ENCODE measurements around the gene DUXA. TPM values are rescaled to one million over a fixed set of nuclear protein-coding genes. Genes with fewer than 3 reads are reported as not detected.
"Not testable (repeated sequence)": the region's sequence is repeated elsewhere in the genome, so short reads cannot be mapped to it uniquely, and the experiment has no call there.

The DUXA gene
- total RNA-seq = not detected in 2 replicates

DNA sequence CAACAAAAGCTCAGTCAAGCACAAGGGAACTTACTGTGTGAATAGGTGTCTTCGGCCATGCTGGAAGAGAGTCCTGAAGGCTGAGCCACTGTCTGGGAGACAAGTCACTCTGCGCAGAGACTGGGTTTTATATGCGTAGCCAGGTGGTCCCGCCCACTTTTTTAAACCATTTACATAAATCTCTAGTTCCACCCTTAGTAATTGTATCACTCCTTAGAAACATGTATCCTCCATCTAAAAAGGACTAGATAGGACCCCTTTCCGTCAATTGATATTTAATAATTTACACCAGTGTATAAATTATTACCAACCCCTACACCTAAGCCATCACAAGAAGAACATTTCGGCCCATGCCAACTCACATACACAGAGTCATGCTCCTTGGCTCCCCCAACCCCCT, at the start of gene DUXA:
Gene DUXA, minus strand, starts transcription at position 101 of the 400 bp plus-strand sequence. Its CDS starts 42 bp downstream, at position 59.
- DNase-seq (ENCODE audit: low read depth in 2 of 2) = no peak

DNA sequence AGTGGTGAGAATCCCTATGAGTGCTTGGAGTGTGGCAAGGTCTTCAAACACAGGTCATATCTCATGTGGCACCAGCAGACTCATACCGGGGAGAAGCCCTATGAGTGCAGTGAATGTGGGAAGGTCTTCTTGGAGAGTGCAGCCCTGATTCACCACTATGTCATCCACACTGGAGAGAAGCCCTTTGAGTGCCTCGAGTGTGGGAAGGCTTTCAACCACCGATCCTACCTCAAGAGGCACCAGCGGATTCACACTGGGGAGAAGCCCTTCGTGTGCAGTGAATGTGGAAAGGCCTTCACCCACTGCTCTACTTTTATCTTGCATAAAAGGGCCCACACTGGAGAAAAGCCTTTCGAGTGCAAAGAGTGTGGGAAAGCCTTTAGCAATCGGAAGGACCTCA, 44.8 kb upstream of the DUXA start:
- no peak for DNase-seq (ENCODE audit: low read depth in 2 of 2)

DNA sequence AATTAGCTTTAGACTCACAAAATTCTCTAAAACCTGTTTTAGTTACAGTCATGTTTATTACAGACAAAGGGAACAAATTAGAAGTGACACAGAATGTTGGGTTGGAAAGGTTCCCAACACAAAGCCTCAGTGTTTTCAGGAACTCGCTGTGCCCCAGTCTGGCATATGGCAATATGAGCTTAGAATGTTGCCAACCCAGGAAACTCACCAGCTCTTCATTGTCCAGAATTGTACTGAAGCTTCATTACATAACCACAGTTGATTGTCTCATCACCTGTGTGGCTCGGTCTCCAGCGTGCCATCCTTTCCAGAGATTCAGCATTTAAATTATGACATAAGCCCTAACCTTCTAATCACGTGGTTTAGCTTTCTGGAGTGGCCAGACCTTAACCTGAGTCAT, 43.1 kb upstream of the DUXA start:
- no peak for DNase-seq (ENCODE audit: low read depth in 2 of 2)

DNA sequence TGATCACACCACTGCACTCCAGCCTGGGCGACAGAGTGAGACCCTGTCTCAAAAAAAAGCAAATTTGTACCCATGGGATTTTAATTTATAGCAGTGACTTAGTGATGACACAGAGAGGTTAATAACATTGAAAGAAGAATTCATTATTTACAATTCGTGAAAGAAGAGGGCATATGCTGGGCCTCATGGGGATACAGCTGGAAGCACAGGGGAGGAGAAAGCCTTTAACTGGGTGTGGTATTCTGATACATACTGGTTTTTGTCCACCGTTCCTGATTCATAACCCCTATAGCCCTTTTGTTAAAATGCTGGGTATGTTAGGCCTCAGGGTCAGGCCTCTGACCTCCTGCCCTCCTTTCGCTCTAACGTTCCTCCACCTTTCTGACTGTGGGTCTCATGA, 34.9 kb upstream of the DUXA start:
- no peak for DNase-seq (ENCODE audit: low read depth in 2 of 2)

DNA sequence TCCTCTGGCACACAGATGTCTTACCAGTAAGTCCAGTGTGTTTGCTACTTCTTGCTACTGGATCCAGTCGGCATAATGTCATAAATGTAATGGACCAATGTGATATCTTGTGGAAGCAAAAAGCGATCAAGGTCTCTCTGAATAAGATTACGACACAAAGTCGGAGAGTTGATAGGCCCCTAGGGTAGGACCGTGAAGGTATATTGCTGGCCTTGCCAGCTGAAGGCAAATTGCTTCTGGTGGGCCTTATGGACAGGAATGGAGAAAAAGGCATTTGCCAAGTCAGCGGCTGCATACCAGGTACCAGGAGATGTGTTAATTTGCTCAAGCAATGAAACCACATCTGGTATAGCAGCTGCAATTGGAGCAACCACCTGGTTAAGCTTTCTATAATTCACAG, 30.6 kb upstream of the DUXA start:
- DNase-seq (ENCODE audit: low read depth in 2 of 2) = not testable (repeated sequence)

DNA sequence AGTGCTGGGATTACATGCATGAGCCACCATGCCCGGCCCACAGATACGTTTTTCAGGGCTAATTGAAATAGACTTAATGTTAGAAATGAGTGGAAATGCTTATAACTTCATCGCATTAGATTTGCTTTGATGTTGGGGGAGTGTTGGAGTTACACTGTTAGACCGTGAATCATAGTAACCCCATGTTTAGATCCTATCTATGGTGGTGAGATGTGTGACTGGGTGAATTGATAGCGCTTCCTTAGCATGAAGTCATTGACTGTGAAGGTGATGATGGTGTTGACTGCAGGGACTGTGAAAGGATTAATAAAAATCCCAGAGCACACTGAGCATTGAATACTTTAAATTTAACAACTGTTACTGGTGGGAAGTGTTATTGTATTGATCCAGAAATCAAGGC, 25.7 kb upstream of the DUXA start:
- DNase-seq (ENCODE audit: low read depth in 2 of 2) = no peak

DNA sequence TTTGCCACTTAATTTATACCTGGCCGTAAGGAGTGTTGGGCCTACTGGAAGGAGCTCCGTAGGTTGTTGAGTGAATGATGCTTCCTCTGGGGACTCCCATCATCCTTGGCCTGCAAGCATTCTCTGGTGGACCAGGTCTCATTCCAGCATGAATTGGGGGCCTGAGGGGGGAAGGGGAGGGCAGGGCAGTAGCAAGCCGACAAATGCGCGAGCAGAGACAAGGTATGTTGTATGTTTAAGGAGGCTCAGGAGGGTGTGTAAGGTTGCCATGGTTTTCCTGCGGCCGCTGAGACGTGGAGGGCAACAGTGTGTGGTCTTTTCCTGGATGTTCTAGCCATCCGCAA, 24.8 kb upstream of the DUXA start:
- DNase-seq (ENCODE audit: low read depth in 2 of 2) = peak; percentile 5

DNA sequence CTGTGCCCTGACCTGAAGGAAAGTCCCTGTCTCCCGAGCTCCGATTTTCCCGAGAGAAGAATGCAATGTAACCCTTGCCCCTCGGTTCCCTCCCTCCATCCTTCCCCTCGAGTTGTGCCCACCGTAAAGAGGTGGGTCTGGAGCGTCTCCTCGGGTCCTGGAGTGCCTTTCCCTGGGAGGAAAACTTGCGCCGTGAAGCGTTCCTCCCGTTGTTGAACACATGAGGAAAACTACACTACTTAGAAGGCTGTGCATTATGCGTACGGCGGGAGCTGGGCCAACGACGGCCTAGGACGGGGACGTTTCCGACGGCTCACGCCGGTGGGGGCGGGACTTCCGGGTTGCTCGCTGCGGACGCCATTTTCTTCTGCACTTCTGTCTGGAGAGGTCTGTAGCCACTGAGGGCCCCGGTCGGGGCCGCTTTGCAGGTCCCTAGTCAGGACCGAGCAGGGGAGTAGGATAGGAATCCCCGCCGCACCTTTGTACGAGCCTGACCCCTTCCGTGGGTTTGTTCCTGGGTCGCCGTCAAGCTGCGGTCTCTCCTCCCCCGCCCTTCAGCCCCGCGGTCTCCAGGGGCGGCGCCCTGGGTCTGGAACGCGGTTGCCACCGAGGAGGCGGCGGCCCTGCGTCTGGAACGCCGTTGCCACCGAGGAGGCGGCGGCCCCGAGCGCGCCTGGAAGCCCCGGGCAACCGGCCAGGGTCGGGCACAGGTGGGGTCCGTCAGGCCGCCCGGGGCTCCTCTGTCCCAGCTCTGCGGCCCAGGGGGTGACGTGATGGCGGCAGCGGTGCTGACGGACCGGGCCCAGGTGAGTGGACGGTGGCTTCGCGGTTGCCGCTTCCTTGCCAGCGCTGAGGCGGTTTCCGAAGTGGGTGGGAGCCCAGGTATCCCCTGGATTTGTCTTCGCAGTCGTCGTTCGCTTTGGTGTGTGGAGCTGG, 24.1 kb upstream of the DUXA start, which contains the start of gene ZNF264:
Gene ZNF264, plus strand, starts transcription at position 360 of the 936 bp plus-strand sequence. Its CDS starts 414 bp downstream, at position 774.
- DNase-seq (ENCODE audit: low read depth in 2 of 2) = peak; percentile 90 to 91

DNA sequence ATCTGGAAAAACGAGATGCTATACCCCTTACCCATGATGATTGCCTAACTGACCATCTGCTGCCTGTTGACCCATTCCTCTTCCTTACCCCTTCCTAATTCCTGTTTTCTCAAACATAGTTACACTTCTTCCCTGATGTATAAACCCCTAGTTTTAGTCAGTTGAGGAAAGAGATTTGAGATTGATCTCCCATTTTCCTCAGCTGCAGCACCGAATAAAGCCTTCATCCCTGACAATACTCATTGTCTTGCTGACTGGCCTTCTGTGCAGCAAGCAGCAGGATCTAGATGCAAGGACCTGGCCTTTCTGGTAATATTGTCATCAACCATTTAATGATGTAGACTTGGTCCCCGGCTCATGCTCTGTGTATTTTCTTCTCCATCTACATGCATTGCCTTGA, 23.0 kb upstream of the DUXA start:
- DNase-seq (ENCODE audit: low read depth in 2 of 2) = no peak

DNA sequence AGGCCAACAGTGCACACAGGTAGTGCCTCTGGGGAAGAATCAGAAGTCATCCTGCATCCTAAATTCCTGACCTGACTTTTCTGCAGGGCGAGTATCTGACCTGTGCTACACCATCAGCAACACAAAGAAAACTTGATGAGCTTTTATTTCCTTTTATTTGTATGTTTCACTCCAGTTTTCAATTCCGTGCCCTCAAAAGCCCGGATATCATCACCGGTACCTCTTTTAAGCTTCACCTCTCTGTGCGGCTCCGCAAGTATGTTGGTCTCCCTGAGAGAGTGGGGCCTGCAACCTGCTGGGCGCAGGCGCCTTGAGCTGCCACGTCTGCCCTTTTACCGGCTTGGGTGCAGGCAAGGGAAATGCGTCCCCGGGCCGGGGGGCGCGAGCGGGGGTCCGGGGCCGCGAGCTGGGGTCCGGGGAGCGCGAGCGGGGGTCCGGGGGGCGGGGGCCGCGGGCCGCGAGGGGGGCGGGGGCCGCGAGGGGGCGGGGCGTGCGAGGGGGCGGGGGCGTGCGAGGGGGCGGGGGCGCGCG, 4.3 kb upstream of the DUXA start:
- DNase-seq (ENCODE audit: low read depth in 2 of 2) = peak in 1 of 2 donors; percentile 6

DNA sequence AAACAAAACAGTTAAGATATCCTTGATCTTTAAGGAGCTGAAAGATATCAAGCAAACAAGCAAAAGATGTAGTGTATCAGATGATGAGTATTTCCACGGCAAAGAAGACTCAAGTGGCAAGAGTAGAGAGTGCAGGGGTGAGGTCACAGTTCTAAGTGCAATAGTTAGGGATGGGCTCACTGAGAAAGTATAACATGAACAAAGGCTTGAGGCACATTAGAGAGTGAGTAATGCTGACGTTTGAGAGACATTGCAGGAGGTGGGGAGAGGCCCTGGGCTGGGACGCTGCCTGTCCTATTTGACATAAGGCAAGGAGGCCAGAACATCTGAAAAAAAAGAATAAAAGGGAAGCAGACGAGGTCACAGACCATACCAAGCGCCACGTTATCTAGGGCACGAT, 1.4 kb downstream of the DUXA start:
- DNase-seq (ENCODE audit: low read depth in 2 of 2) = no peak

DNA sequence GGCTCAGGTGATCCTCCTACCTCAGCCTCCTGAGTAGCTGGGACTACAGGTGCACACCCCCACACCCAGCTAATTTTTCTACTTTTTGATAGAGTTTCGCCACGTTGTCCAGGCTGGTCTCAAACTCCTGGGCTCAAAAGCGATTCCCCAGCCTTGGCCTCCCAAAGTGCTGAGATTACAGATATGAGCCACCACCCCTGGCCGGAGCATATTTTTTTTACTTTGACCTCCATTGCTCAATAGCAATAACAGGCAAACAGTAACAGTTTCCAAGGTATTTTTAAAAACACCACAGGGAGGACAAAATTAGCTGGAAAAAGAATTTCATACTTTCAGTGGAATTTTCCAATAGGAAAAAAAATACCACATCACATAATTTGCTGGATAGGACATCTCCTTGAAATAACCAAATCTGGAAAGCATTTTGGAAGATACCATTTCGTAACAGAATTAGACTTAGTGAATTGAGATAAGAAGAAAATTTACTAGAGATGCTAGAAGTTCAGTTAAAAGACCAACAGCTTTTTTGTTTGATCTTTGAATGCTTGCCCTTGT, 5.2 kb downstream of the DUXA start:
- no peak for DNase-seq (ENCODE audit: low read depth in 2 of 2)

DNA sequence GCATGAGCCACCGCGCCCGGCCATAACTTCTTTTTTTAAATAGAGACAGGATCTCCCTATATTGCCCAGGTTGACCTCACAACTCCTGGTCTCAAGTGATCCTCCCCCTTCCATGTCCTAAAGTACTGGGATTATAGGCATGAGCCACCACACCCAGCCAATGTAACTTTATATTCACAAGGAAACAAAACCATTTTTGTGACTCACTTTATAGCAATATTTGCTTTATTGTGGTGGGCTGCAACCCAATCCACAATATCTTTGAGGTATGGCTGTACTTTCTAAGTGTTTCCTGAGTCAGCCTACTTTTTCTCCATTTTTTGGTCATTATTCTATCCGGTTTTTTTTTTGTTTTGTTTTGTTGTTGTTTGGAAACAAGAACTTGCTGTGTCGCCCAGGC, 14.4 kb downstream of the DUXA start:
- no peak for DNase-seq (ENCODE audit: low read depth in 2 of 2)

DNA sequence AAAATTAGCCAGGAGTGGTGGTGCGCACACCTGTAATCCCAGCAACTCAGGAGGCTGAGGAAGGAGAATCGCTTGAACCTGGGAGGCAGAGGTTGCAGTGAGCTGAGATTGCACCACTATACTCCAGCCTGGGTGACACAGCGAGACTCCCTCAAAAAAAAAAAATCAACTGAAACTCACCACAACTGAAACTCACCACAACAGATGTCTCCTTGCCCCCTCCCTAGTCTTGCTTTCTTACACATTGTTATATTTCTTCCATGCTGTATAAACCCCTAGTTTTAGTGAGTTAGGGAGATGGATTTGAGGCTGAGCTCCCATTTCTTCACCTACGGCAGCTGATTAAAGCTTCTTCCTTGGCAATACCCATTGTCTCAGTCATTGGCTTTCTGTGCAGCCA, 25.6 kb downstream of the DUXA start:
- no peak for DNase-seq (ENCODE audit: low read depth in 2 of 2)

DNA sequence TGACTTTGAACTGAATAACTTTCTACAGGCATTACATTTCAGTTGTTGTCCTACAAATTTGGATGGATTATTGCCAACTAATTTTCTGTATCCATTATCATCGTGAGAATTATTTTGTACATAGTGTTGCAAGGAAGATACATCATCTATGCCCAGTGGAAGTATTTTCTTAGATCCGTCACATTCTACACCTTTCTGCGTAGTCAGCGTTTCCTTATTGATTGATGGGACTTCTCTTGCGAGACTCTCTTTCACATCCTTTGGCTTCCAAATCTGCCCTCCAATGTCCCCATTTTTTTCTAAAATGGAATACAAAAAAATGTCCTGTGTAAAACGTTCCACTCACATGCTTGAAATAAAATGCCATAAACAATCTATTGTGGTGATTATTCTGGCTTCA, 31.5 kb downstream of the DUXA start:
- DNase-seq (ENCODE audit: low read depth in 2 of 2) = no peak

DNA sequence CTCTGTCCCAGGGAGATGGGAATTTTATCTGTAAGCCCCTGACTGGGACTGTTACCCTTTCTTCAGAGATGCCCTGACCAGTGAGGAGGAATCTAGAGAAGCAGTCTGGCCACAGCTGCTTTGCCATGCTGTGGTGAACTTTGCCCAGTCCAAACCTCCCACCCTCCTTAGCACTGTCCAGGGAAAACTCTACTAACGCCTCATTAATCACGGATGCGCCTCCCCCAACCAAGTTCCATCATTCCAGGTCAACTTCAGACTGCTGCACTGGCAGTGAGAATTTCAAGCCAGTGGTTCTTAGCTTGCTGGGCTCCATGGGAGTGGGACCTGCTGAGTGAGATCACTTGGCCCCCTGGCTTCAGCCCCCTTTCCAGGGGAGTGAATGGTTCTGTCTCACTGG, 39.9 kb downstream of the DUXA start:
- not testable (repeated sequence) for DNase-seq (ENCODE audit: low read depth in 2 of 2)

DNA sequence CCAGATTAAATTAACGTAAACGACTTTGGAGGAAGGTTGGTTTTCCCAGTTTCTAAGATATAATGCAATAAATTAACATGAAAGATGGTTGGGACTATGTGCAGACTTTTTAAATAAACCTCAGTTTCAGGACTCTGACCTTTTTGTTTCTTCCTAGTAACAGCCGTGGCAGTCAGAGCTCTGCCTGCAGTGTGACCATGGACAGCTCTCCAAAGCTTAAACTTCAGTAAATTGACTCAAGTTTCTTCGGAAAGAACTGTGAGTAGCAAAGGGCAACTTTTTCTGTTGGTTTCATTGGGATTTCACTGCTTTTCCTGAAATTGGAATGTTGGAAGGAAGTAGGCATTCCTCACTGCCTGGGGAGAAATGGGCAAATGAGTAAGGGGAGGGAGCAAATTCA, 43.4 kb downstream of the DUXA start:
- DNase-seq (ENCODE audit: low read depth in 2 of 2) = no peak

DNA sequence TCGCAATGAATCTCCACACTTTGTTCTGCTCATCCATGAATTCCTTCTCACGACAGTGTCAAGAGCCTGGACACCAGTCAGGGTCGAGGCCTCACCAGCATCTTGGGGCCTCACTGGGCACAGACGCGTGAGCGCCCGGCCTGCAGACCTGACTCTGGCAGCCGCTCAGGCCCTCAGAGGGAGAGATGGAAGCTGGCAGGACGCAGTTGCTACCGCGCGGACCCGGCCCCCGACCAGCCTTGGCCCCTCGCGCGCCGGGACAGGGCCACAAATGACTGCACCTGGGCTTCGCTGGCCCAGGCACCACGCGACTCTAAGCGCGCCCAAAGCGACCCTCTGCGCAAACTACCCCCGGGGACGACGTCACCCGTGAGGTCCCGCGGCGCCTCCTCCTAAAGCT, 48.4 kb downstream of the DUXA start:
- DNase-seq (ENCODE audit: low read depth in 2 of 2) = no peak

DNA sequence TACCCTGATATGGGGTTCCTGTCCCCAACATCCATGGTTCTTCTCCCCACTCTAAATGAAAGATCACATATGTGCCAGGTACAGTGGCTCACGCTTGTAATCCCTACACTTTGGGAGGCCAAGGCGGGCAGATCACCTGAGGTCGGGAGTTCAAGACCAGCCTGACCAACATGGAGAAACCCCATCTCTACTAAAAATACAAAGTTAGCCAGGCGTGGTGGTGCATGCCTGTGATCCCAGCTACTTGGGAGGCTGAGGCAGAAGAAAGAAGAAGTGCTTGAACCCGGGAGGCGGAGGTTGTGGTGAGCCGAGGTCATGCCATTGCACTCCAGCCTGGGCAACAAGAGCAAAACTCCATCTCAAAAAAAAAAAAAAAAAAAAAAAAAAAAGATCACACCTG, 53.8 kb downstream of the DUXA start:
- not testable (repeated sequence) for DNase-seq (ENCODE audit: low read depth in 2 of 2)

DNA sequence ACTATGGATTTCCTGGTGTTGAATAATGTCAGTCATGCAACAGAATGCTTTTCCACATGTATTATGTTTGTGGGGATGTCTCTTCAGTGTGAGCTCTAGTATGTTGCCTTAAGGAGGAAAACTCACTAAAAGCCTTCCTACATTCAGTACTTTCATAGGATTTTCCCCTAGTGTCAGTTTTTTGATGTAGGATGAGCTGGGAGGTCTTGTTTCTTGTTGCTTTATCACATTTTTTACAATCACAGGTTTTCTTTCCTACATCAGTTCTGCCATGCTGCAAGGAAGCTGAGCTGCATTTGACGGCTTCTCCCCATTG, 56.0 kb downstream of the DUXA start:
- no peak for DNase-seq (ENCODE audit: low read depth in 2 of 2)

DNA sequence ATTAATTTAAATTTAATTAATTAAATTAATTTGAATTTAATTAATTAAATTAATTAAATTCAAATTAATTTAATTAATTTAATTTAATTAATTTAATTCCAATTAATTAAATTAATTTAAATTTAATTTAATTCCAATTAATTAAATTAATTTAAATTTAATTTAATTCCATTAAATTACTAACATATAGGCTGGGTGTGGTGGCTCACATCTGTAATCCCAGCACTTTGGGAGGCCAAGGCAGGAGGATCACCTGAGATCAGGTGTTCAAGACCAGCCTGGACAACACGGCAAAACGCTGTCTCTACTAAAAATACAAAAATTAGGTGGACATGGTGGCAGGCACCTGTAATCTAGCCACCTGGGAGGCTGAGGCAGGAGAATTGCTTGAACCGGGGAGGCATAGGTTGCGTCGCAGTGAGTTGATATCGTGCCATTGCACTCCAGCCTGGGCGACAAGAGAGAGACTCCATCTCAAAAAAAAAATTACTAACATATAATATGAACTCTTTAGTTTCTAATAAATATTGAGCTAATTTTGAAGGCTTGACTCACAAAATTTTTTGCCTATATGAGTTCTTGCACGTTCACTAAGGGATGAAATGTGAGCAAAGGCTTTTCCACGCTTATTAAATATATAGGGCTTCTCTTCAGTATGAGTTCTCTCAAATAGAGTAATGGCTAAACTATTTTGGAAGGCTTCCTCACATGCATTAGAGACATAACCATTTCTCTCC, 56.5 kb downstream of the DUXA start:
- no peak for DNase-seq (ENCODE audit: low read depth in 2 of 2)

DNA sequence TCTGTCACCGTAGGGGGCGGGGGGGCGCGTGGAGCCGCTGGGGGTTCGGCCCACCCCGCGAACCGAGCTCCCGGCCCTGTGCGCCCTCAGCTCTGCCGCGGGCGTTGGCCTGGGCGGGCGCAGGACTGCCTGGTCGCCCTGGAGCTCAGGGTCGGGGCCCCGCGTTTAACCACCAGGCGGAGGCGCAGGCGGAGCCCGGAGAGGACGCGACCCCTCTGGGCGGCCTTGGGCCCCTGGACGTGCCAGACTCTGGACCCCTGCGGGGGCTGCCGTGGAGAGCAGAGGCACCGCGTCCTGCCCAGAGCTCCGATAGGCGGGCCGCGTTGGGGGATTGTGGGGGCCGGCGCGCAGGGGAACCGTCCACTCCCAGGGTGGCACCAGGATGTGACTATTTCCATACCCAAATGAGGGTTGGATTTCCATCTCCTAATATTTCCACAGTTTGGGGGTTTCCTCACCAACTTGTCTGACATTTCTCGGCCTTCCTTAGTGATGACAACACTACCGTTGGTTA, 60.5 kb downstream of the DUXA start:
- no peak for DNase-seq (ENCODE audit: low read depth in 2 of 2)

Measured in lung microvascular endothelial cell (primary cell).